CMK (cell line): ENCODE data around the gene KRT17.
"Not testable (repeated sequence)": the region's sequence is repeated elsewhere in the genome, so short reads cannot be mapped to it uniquely, and the experiment has no call there.

Experiments used
- DNase-seq: peaks from one replicate; pipeline ENCODE4 v3.0.0-alpha.2; 2010; ENCODE audit warnings: low read depth

Gene KRT17

GRCh38 chr17:41653892-41654677 lies 29.7 kb upstream of the KRT17 start:
- DNase-seq, result no peak

- no peak for DNase-seq
Measured at GRCh38 chr17:41653421-41653820, 29.0 kb upstream of the KRT17 start.

- no peak for DNase-seq
Measured at GRCh38 chr17:41652461-41652970, 28.1 kb upstream of the KRT17 start.

- DNase-seq, result no peak
Measured at GRCh38 chr17:41651625-41652460, 27.5 kb upstream of the KRT17 start.

- no peak for DNase-seq
Measured at GRCh38 chr17:41650794-41651624, 26.6 kb upstream of the KRT17 start.

- DNase-seq, result no peak
Measured at GRCh38 chr17:41649923-41650519, 25.6 kb upstream of the KRT17 start.

- no peak for DNase-seq
Measured at GRCh38 chr17:41648411-41649195, 24.2 kb upstream of the KRT17 start.

- DNase-seq, result no peak
Measured at GRCh38 chr17:41647940-41648410, 23.6 kb upstream of the KRT17 start.

- no peak for DNase-seq
Measured at GRCh38 chr17:41647038-41647813, 22.9 kb upstream of the KRT17 start.

GRCh38 chr17:41642252-41643156 lies 18.1 kb upstream of the KRT17 start:
- no peak for DNase-seq

GRCh38 chr17:41640596-41640995 lies 16.2 kb upstream of the KRT17 start:
- DNase-seq, result not testable (repeated sequence)

- DNase-seq, result no peak
Measured at GRCh38 chr17:41639492-41640473, 15.4 kb upstream of the KRT17 start.

GRCh38 chr17:41638941-41639340 lies 14.6 kb upstream of the KRT17 start:
- no peak for DNase-seq

- no peak for DNase-seq
Measured at GRCh38 chr17:41638194-41638593, 13.8 kb upstream of the KRT17 start.

GRCh38 chr17:41636652-41637051 lies 12.3 kb upstream of the KRT17 start:
- no peak for DNase-seq

GRCh38 chr17:41635121-41636097 lies 11.0 kb upstream of the KRT17 start:
- no peak for DNase-seq
